CD4-positive, alpha-beta T cell (primary cell): Measurements from ENCODE around the gene EIF4A2. TPM values are rescaled to one million over a fixed set of nuclear protein-coding genes. Genes with fewer than 3 reads are reported as not detected.

ENCODE experiments used
- ATAC-seq: fragments of 200-7000 bp; cut with Tn5 transposase; one replicate; pipeline ENCODE4 v1.10.0; 2022; ENCODE audit warnings: mild to moderate bottlenecking; ENCODE audit not compliant: poor library complexity
- CTCF ChIA-PET: fragments of 350-600 bp; sonication (Branson Sonifier 250); formaldehyde crosslinking; loops from one replicate; lab custom pipeline; 2021; ENCODE audit warnings: antibody characterized with exemption, inconsistent platforms; lab: Charles Lee
- POLR2A ChIA-PET: fragments of 350-600 bp; sonication (Branson Sonifier 250); formaldehyde crosslinking; loops from one replicate; lab custom pipeline; 2021; ENCODE audit warnings: antibody characterized with exemption, inconsistent platforms; lab: Charles Lee
- DNase-seq, 14 experiments: peaks; one replicate each; pipeline ENCODE4 v3.0.0-alpha.2; 2013 to 2020; ENCODE audit warnings: mixed read lengths in 2 of 14
- H3K27ac ChIP-seq, 2 donors: one replicate each; pipeline versions ENCODE4 v1.5.1 to v1.7.0; 2013; ENCODE audit warnings: low read length in 2 of 2, low read depth in 1 of 2, mild to moderate bottlenecking in 1 of 2
- H3K27me3 ChIP-seq, 2 experiments: 1 replicate in 1 of 2; 2 replicates in 1 of 2; pipeline versions ENCODE4 v1.6.1 to v1.7.0; 2013; ENCODE audit warnings: low read length in 2 of 2, control low read depth in 1 of 2, mild to moderate bottlenecking in 1 of 2, moderate library complexity in 1 of 2; ENCODE audit not compliant: insufficient read depth in 2 of 2, control insufficient read depth in 1 of 2
- H3K36me3 ChIP-seq: one replicate; pipeline ENCODE4 v1.6.1; 2013; ENCODE audit warnings: low read length, control low read depth; ENCODE audit not compliant: insufficient read depth
- H3K4me1 ChIP-seq: one replicate; pipeline ENCODE4 v1.6.1; 2013; ENCODE audit warnings: low read length, control low read depth; ENCODE audit not compliant: insufficient read depth
- H3K4me3 ChIP-seq: one replicate; pipeline ENCODE4 v1.5.1; 2013; ENCODE audit warnings: mild to moderate bottlenecking, low read length, moderate library complexity
- H3K9me3 ChIP-seq, 2 experiments: 1 replicate in 1 of 2; 2 replicates in 1 of 2; pipeline versions ENCODE4 v1.6.1 to v1.7.0; 2013; ENCODE audit warnings: low read length in 2 of 2, mild to moderate bottlenecking in 2 of 2, control low read depth in 1 of 2, moderate library complexity in 1 of 2; ENCODE audit not compliant: control insufficient read depth in 1 of 2, insufficient read depth in 1 of 2
- H3K27ac Mint-ChIP-seq: one replicate; pipeline ENCODE4 v1.8.0; 2020; ENCODE audit warnings: mixed read lengths
- H3K27me3 Mint-ChIP-seq: one replicate; pipeline ENCODE4 v1.8.0; 2021; ENCODE audit warnings: mixed read lengths
- H3K36me3 Mint-ChIP-seq: one replicate; pipeline ENCODE4 v1.8.0; 2021; ENCODE audit warnings: low read depth, mixed read lengths
- H3K4me1 Mint-ChIP-seq: one replicate; pipeline ENCODE4 v1.8.0; 2021; ENCODE audit warnings: low read depth, mixed read lengths
- H3K4me3 Mint-ChIP-seq: one replicate; pipeline ENCODE4 v1.8.0; 2020; ENCODE audit warnings: mild to moderate bottlenecking, mixed read lengths
- H3K9me3 Mint-ChIP-seq: one replicate; pipeline ENCODE4 v1.8.0; 2020; ENCODE audit warnings: mixed read lengths
- intact Hi-C, 2 experiments: fragments of 100-400 bp; cut with DNase I in 1 of 2; cut with micrococcal nuclease in 1 of 2; formaldehyde crosslinking; loops; one replicate each; pipeline versions ENCODE4 v1.15.1 to v1.9.0; 2023 to 2025; cut with DNase I, micrococcal nuclease
- total RNA-seq, 174 experiments: library from RNA in 2 of 174; stranded (reverse) in 2 of 174; gene quantifications; one replicate each; pipeline ENCODE4 v1.2.3 and lab custom pipeline; 2021 to 2026
- TF ChIP-seq, protein P1 (sequence below): fragments of 200-600 bp; IDR thresholded peaks from one replicate; pipeline ENCODE4 v1.8.0; 2022; ENCODE audit warnings: antibody characterized with exemption, mild to moderate bottlenecking

The EIF4A2 gene
- total RNA-seq, 2 experiments from 2014 or later = 1,039 to 1,046 TPM

DNA sequence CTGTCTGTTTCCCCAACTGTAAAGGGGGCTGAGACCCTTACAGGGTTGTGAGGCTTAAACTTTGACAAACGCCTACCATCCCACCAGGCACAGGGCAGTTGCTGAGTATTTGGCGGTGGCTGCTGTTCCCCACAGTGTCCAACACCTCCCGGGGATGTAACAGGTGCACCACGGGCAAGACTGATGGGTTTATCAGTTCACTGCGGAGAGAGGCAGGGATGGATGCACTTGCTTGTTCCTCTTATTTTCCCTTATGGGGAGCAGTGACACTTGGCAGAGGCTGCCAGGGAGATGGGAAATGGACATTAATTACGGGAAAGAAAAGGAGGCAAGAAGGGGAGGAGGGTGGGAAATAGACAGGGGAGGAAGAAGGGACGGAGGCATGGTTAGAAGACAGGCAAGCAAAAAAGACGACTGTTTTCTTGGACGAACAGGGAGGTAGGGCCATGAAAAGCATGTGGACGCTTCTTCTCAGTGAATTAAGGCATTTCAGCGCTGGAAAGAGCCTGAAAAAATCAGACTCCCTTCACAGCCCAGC is 42.6 kb downstream of the EIF4A2 start:
- peaks cover 23% of the 10 kb centered on the region for H3K4me1 Mint-ChIP-seq
- H3K27me3 Mint-ChIP-seq = peaks cover 53% of the 10 kb centered on the region
- POLR2A ChIA-PET = interaction anchor here (1.1 to 5.3 kb wide), 3 partner anchors 42 to 314 kb away, joined by 4 to 69 read pairs (median 9); partner anchors contain the start of genes EIF4A2 and RPL39L
- peak in 1 of 14 experiments; percentile 25 for DNase-seq
- H3K27me3 ChIP-seq = peaks cover 37 to 57% of the 10 kb centered on the region in 2 experiments
- H3K27ac ChIP-seq = no peak overlapping the region
- no peaks in the 10 kb centered on the region for H3K9me3 ChIP-seq
- TF ChIP-seq, protein P1, sequence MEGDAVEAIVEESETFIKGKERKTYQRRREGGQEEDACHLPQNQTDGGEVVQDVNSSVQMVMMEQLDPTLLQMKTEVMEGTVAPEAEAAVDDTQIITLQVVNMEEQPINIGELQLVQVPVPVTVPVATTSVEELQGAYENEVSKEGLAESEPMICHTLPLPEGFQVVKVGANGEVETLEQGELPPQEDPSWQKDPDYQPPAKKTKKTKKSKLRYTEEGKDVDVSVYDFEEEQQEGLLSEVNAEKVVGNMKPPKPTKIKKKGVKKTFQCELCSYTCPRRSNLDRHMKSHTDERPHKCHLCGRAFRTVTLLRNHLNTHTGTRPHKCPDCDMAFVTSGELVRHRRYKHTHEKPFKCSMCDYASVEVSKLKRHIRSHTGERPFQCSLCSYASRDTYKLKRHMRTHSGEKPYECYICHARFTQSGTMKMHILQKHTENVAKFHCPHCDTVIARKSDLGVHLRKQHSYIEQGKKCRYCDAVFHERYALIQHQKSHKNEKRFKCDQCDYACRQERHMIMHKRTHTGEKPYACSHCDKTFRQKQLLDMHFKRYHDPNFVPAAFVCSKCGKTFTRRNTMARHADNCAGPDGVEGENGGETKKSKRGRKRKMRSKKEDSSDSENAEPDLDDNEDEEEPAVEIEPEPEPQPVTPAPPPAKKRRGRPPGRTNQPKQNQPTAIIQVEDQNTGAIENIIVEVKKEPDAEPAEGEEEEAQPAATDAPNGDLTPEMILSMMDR = no peak
- no peak for ATAC-seq
- H3K9me3 Mint-ChIP-seq = no peaks in the 10 kb centered on the region
- H3K36me3 Mint-ChIP-seq = no peaks in the 10 kb centered on the region
- peak overlapping the region; percentile 77 for H3K4me3 Mint-ChIP-seq
- H3K27ac Mint-ChIP-seq = no peak overlapping the region
- intact Hi-C loops = loop anchor here (2.0 to 10.0 kb wide), 3 partner anchors 19 to 841 kb away; partner anchors contain the start of genes RFC4 (in 2 of the 2) and EIF4A2 (in 1 of the 2)
- no peak overlapping the region for H3K4me3 ChIP-seq
- CTCF ChIA-PET = no interaction called here
- no peaks in the 10 kb centered on the region for H3K36me3 ChIP-seq
- H3K4me1 ChIP-seq = peaks cover 27% of the 10 kb centered on the region

DNA sequence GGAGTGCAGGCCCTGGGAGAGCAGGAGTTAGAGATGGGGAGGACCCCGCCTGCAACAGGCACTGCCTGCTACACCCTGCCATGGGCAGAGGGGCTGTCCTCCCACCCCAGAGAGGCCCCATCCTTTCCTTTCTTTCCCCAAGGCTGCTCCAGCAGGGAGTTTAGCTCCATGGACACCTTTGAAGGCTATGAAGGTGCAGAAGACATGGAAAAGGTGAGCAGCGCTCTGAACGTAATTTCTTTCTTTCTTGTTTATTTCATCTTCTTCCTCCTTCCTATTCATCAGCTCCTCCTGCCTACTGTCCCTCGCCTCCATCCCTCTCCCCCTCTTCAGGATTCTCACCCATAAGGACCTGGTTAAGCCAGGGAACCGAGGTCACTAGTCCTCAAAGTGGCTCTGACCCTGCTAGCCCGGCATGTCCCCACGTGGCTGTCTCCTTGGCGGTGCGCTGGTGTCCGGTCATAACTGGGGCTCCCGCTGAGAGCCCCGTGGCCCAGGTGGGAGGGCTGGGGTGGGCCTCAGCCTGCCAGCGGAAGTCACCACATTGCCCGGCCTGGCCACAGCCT is 43.1 kb downstream of the EIF4A2 start:
- no peak for ATAC-seq
- TF ChIP-seq, protein P1 = no peak
- Histone ChIP-seq H3K9me3 (no peaks in the 10 kb centered on the region), H3K27ac (no peak overlapping the region), H3K27me3 (peaks cover 37 to 58% of the 10 kb centered on the region in 2 experiments), H3K4me3 (peak overlapping the region; percentile 60), H3K36me3 (no peaks in the 10 kb centered on the region), H3K4me1 (peaks cover 27% of the 10 kb centered on the region)
- Mint-ChIP-seq H3K4me3 (peak overlapping the region; percentile 77), H3K36me3 (no peaks in the 10 kb centered on the region), H3K27ac (no peak overlapping the region), H3K4me1 (peaks cover 23% of the 10 kb centered on the region), H3K9me3 (no peaks in the 10 kb centered on the region), H3K27me3 (peaks cover 59% of the 10 kb centered on the region)
- CTCF ChIA-PET = interaction anchor here (0.6 to 1.5 kb wide), 2 partner anchors 19 to 384 kb away, joined by 3 to 4 read pairs; no protein-coding TSS in a partner anchor
- DNase-seq = peak in 2 of 14 experiments; percentile 15 to 30
- POLR2A ChIA-PET = interaction anchor here (0.7 to 5.3 kb wide), 8 partner anchors 20 to 888 kb away, joined by 3 to 69 read pairs (median 5); partner anchors contain the start of genes EIF4A2, RFC4, RPL39L and TRA2B
- intact Hi-C loops = loop anchor here (2.0 to 10.0 kb wide), 3 partner anchors 20 to 842 kb away; partner anchors contain the start of genes RFC4 (in 2 of the 2) and EIF4A2 (in 1 of the 2)

DNA sequence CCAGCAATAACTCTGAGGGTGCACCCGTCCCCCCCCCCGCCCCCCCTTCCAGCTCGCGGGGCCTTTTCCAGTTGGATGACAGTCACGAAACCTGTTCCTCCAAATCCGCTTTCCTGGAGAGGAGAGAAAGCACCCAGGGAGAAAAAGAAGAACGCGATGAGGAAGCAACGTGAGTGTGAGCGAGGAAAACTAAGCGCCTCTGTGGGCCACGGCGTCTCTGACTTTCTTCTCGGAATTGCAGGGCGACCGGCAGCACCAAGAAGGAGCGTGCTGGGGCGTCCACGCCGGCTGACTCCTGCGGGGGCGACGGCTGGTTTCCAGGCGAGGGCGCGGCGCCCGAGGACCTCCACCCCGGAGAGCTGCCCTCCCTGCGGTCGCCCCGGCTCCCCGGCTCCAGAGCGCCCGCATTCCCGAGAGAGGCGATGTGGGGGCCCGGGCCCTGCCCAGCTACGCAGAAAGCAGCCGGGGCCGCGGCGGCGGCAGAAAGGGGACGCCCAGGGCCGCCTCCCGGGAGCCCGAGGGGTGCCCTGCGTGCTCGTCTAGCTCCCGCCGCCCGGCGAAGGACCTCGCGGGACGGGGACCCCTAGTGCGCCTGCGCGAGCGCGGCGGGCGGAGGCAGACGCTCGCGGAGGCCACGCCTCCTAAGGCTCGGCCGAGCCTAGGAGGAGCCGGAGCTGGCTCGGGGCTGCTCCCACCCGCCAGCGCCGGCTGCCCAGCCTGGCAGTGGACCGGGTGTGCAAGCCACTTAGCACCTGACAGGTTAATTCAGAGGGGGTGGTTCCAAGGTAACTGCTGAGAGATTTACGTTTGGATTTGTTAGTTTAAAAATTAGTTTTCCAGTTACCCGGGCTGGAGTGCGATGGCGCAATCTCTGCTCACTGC is 43.8 kb downstream of the EIF4A2 start:
- Histone ChIP-seq H3K36me3 (no peaks in the 10 kb centered on the region), H3K4me1 (peaks cover 27% of the 10 kb centered on the region), H3K9me3 (no peaks in the 10 kb centered on the region), H3K27ac (no peak overlapping the region), H3K4me3 (peak overlapping the region; percentile 60), H3K27me3 (peaks cover 37 to 65% of the 10 kb centered on the region in 2 experiments)
- TF ChIP-seq, protein P1 = no peak
- no peaks in the 10 kb centered on the region for H3K9me3 Mint-ChIP-seq
- peak overlapping the region; percentile 76 for H3K4me3 Mint-ChIP-seq
- intact Hi-C loops = loop anchor here (2.0 to 10.0 kb wide), 3 partner anchors 20 to 842 kb away; partner anchors contain the start of genes RFC4 (in 2 of the 2) and EIF4A2 (in 1 of the 2)
- no peaks in the 10 kb centered on the region for H3K36me3 Mint-ChIP-seq
- H3K27me3 Mint-ChIP-seq = peaks cover 66% of the 10 kb centered on the region
- ATAC-seq (peak; percentile 92), DNase-seq (peak; percentile 68 to 96 (median 82))
- ChIA-PET POLR2A (interaction anchor here (0.6 to 5.3 kb wide), 17 partner anchors 20 to 889 kb away, joined by 3 to 69 read pairs (median 5); partner anchors contain the start of genes DNAJB11, EIF4A2, RFC4 and RPL39L), CTCF (interaction anchor here (0.6 to 2.1 kb wide), 5 partner anchors 20 to 383 kb away, joined by 3 to 6 read pairs (median 3); partner anchors contain the start of gene RPL39L)
- no peak overlapping the region for H3K27ac Mint-ChIP-seq
- H3K4me1 Mint-ChIP-seq = peaks cover 23% of the 10 kb centered on the region
